PC-3 (cell line): ENCODE results near the gene ZNF692.

Experiments used
- CTCF ChIP-seq: fragments of 300-600 bp; sonication (generic); conservative IDR thresholded peaks from 2 replicates; pipeline ENCODE4 v1.5.1; 2017; ENCODE audit warnings: antibody characterized with exemption, low read depth, mild to moderate bottlenecking, low read length
- EZH2phosphoT487 ChIP-seq: fragments of 300-600 bp; sonication (generic); IDR thresholded peaks from 2 replicates; pipeline ENCODE4 v1.6.1; 2018; ENCODE audit warnings: mild to moderate bottlenecking, antibody characterized with exemption, low read length, borderline replicate concordance

GRCh38 chr1:248825909-248826760, 32.8 kb downstream of the ZNF692 start, which contains the start of gene SH3BP5L:
- TF ChIP-seq CTCF (peak; percentile 99), EZH2phosphoT487 (no peak)
